Superior temporal gyrus (tissue), 1 donor: ENCODE measurements around the gene ACTL7B.
"Not testable (repeated sequence)": the region's sequence is repeated elsewhere in the genome, so short reads cannot be mapped to it uniquely, and the experiment has no call there.

Experiments
- DNase-seq: peaks from one replicate; pipeline ENCODE4 v3.0.0-alpha.2; 2016; ENCODE audit errors: extremely low spot score

The ACTL7B gene

GRCh38 chr9:108844856-108845255, 10.9 kb downstream of the ACTL7B start:
- DNase-seq = no peak

GRCh38 chr9:108844391-108844790, 11.4 kb downstream of the ACTL7B start:
- no peak for DNase-seq

GRCh38 chr9:108842610-108843295, 13.0 kb downstream of the ACTL7B start:
- DNase-seq = no peak

- not testable (repeated sequence) for DNase-seq
Measured at GRCh38 chr9:108839561-108839960, 16.2 kb downstream of the ACTL7B start.

GRCh38 chr9:108838017-108838416, 17.8 kb downstream of the ACTL7B start:
- DNase-seq = no peak

- DNase-seq = no peak
Measured at GRCh38 chr9:108837530-108837929, 18.3 kb downstream of the ACTL7B start.

GRCh38 chr9:108836781-108837180, 19.0 kb downstream of the ACTL7B start:
- no peak for DNase-seq

GRCh38 chr9:108836319-108836718, 19.5 kb downstream of the ACTL7B start:
- no peak for DNase-seq

- no peak for DNase-seq
Measured at GRCh38 chr9:108835831-108836230, 20.0 kb downstream of the ACTL7B start.

- DNase-seq = no peak
Measured at GRCh38 chr9:108834959-108835665, 20.7 kb downstream of the ACTL7B start.

GRCh38 chr9:108832179-108832500, 23.6 kb downstream of the ACTL7B start:
- DNase-seq = no peak

- DNase-seq = no peak
Measured at GRCh38 chr9:108831496-108832178, 24.1 kb downstream of the ACTL7B start.

- no peak for DNase-seq
Measured at GRCh38 chr9:108830272-108830671, 25.5 kb downstream of the ACTL7B start.

- no peak for DNase-seq
Measured at GRCh38 chr9:108823829-108824228, 32.0 kb downstream of the ACTL7B start.

GRCh38 chr9:108816037-108816436, 39.7 kb downstream of the ACTL7B start:
- no peak for DNase-seq

GRCh38 chr9:108815156-108815555, 40.6 kb downstream of the ACTL7B start:
- no peak for DNase-seq

- peak; percentile 71 for DNase-seq
Measured at GRCh38 chr9:108813951-108814601, 41.7 kb downstream of the ACTL7B start.

- DNase-seq = no peak
Measured at GRCh38 chr9:108812396-108813025, 43.3 kb downstream of the ACTL7B start.

- no peak for DNase-seq
Measured at GRCh38 chr9:108811944-108812343, 43.8 kb downstream of the ACTL7B start.

GRCh38 chr9:108809269-108809668, 46.5 kb downstream of the ACTL7B start:
- no peak for DNase-seq
